GM23338 (cell line): Measurements from ENCODE around the gene PDS5A. TPM values are rescaled to one million over a fixed set of nuclear protein-coding genes. Genes with fewer than 3 reads are reported as not detected.

Experiments
- ATAC-seq: fragments of 200-7000 bp; cut with Tn5 transposase; 3 replicates; pipeline ENCODE4 v1.9.1; 2020
- DNase-seq: peaks from one replicate; pipeline ENCODE4 v3.0.0-alpha.2; 2015; ENCODE audit warnings: low spot score
- H2AFZ ChIP-seq: fragments of 200-600 bp; sonication (generic); 2 replicates; pipeline ENCODE4 v1.8.0; 2016; ENCODE audit warnings: antibody characterized with exemption, mild to moderate bottlenecking, moderate library complexity
- H3F3A ChIP-seq: fragments of 200-600 bp; sonication (generic); replicated peaks from 2 replicates; pipeline ENCODE4 v1.8.0; 2017; ENCODE audit warnings: antibody characterized with exemption, mixed run types, low read depth
- H3K27ac ChIP-seq: fragments of 200-600 bp; sonication (generic); 2 replicates; pipeline ENCODE4 v1.6.1; 2016; ENCODE audit warnings: low read depth
- H3K27me3 ChIP-seq: fragments of 200-600 bp; sonication (generic); 2 replicates; pipeline ENCODE4 v1.8.0; 2016; ENCODE audit warnings: mild to moderate bottlenecking, mixed run types, moderate library complexity; ENCODE audit not compliant: insufficient read depth
- H3K36me3 ChIP-seq: fragments of 200-600 bp; sonication (generic); 2 replicates; pipeline ENCODE4 v1.8.0; 2016; ENCODE audit warnings: mild to moderate bottlenecking; ENCODE audit not compliant: insufficient read depth
- H3K4me1 ChIP-seq: fragments of 200-600 bp; sonication (generic); 2 replicates; pipeline ENCODE4 v1.8.0; 2016; ENCODE audit warnings: mild to moderate bottlenecking, moderate library complexity; ENCODE audit not compliant: insufficient read depth
- H3K4me2 ChIP-seq: fragments of 200-600 bp; sonication (generic); 2 replicates; pipeline ENCODE4 v1.7.1; 2017; ENCODE audit warnings: mixed run types
- H3K4me3 ChIP-seq: fragments of 200-600 bp; sonication (generic); 2 replicates; pipeline ENCODE4 v1.6.1; 2016; ENCODE audit warnings: mixed run types
- H3K79me2 ChIP-seq: fragments of 200-600 bp; sonication (generic); replicated peaks from 2 replicates; pipeline ENCODE4 v1.8.0; 2017; ENCODE audit warnings: mild to moderate bottlenecking; ENCODE audit not compliant: insufficient read depth
- H3K9me2 ChIP-seq: fragments of 200-600 bp; sonication (generic); 2 replicates; pipeline ENCODE4 v1.8.0; 2017; ENCODE audit not compliant: insufficient read depth
- H4K20me1 ChIP-seq: fragments of 200-600 bp; sonication (generic); replicated peaks from 2 replicates; pipeline ENCODE4 v1.8.0; 2017; ENCODE audit warnings: mild to moderate bottlenecking; ENCODE audit not compliant: insufficient read depth
- H3K27ac Mint-ChIP-seq: 2 replicates; pipeline ENCODE4 v1.8.0; 2020; ENCODE audit warnings: inconsistent platforms, mild to moderate bottlenecking, moderate library complexity, mixed read lengths
- H3K27me3 Mint-ChIP-seq: 3 replicates; pipeline ENCODE4 v1.8.0; 2022; ENCODE audit warnings: low read depth, mild to moderate bottlenecking, moderate library complexity, mixed read lengths, inconsistent platforms; ENCODE audit not compliant: insufficient read depth, poor library complexity
- H3K36me3 Mint-ChIP-seq: 3 replicates; pipeline ENCODE4 v1.8.0; 2021; ENCODE audit warnings: low read depth, mild to moderate bottlenecking, inconsistent platforms, moderate library complexity, mixed read lengths
- H3K4me1 Mint-ChIP-seq: 3 replicates; pipeline ENCODE4 v1.8.0; 2020; ENCODE audit warnings: mild to moderate bottlenecking, inconsistent platforms, mixed read lengths
- H3K4me3 Mint-ChIP-seq: 3 replicates; pipeline ENCODE4 v1.8.0; 2021; ENCODE audit warnings: moderate library complexity, mild to moderate bottlenecking, inconsistent platforms, mixed read lengths
- H3K9me3 Mint-ChIP-seq: 3 replicates; pipeline ENCODE4 v1.8.0; 2020; ENCODE audit warnings: moderate library complexity, mild to moderate bottlenecking, inconsistent platforms, mixed read lengths
- CREB1 ChIP-seq: fragments of 250-450 bp; sonication (Bioruptor Pico); IDR thresholded peaks from 2 replicates; pipeline ENCODE4 v1.5.0; 2020; ENCODE audit warnings: low read depth, mild to moderate bottlenecking, moderate library complexity
- CTCF ChIP-seq, 2 experiments: fragments of 200-600 bp in 1 of 2; sonication (generic) in 1 of 2; conservative IDR thresholded peaks; 2 replicates each; pipeline versions ENCODE4 v1.5.1 to v1.6.1; 2016 to 2017; ENCODE audit warnings: antibody characterized with exemption in 2 of 2, low read depth in 2 of 2, mild to moderate bottlenecking in 2 of 2, moderate library complexity in 1 of 2
- ETS1 ChIP-seq: IDR thresholded peaks from 2 replicates; pipeline ENCODE4 v1.6.1; 2016; ENCODE audit warnings: antibody characterized with exemption
- EZH2 ChIP-seq: fragments of 200-600 bp; sonication (generic); IDR thresholded peaks from one replicate; pipeline ENCODE4 v1.8.0; 2017; ENCODE audit warnings: antibody characterized with exemption, mild to moderate bottlenecking, low read depth; ENCODE audit not compliant: unreplicated experiment
- JUNB ChIP-seq: IDR thresholded peaks from one replicate; pipeline ENCODE4 v1.6.1; 2016; ENCODE audit warnings: antibody characterized with exemption; ENCODE audit not compliant: unreplicated experiment
- NANOG ChIP-seq: IDR thresholded peaks from 2 replicates; pipeline ENCODE4 v1.6.1; 2016; ENCODE audit warnings: antibody characterized with exemption, borderline replicate concordance
- POLR2AphosphoS5 ChIP-seq: IDR thresholded peaks from 2 replicates; pipeline ENCODE4 v1.6.1; 2016; ENCODE audit warnings: antibody characterized with exemption, low read depth
- REST ChIP-seq: IDR thresholded peaks from one replicate; pipeline ENCODE4 v1.6.1; 2018; ENCODE audit warnings: antibody characterized with exemption; ENCODE audit not compliant: unreplicated experiment
- STAT1 ChIP-seq: IDR thresholded peaks from one replicate; pipeline ENCODE4 v1.6.1; 2016; ENCODE audit warnings: antibody characterized with exemption; ENCODE audit not compliant: unreplicated experiment
- ZNF114 ChIP-seq: fragments of 250-450 bp; sonication (Bioruptor Pico); IDR thresholded peaks from 2 replicates; pipeline ENCODE4 v1.5.0; 2020; ENCODE audit warnings: mild to moderate bottlenecking, moderate library complexity
- ZNF331 ChIP-seq: fragments of 250-450 bp; sonication (Bioruptor Pico); IDR thresholded peaks from 2 replicates; pipeline ENCODE4 v1.5.0; 2020; ENCODE audit warnings: low read depth, mild to moderate bottlenecking, moderate library complexity
- polyA plus RNA-seq: library from polyadenylated mRNA; unstranded; fragments of >200 nt; fragmentation: Nextera tagmentation; extraction: Ambion mirVana; gene quantifications from 2 replicates; pipeline ENCODE4 v1.2.1, GENCODE V29; 2016
- total RNA-seq: library from RNA; depleted of rRNA; stranded (reverse); fragments of >200 nt; shearing (Covaris generic); gene quantifications from 2 replicates; pipeline ENCODE4 v1.2.3, GENCODE V29; 2014

PDS5A gene
- total and polyA plus RNA-seq, 2 experiments from 2014 or later = 22.1 to 91.9 TPM

GRCh38 chr4:39864391-39864790, 113.3 kb downstream of the PDS5A start:
- H3K27ac Mint-ChIP-seq = no peak overlapping the region
- Histone ChIP-seq H3K4me2 (no peak overlapping the region), H3K36me3 (peaks cover 45% of the 10 kb centered on the region), H3F3A (no peaks in the 10 kb centered on the region; the same call in 1 of the 2 replicates), H3K79me2 (no peaks in the 10 kb centered on the region), H4K20me1 (no peaks in the 10 kb centered on the region), H3K27me3 (no peaks in the 10 kb centered on the region), H2AFZ (no peak overlapping the region), H3K9me2 (no peaks in the 10 kb centered on the region), H3K27ac (no peak overlapping the region), H3K4me3 (no peak overlapping the region), H3K4me1 (no peaks in the 10 kb centered on the region)
- no peaks in the 10 kb centered on the region for H3K27me3 Mint-ChIP-seq
- no peaks in the 10 kb centered on the region for H3K9me3 Mint-ChIP-seq
- H3K4me1 Mint-ChIP-seq = no peaks in the 10 kb centered on the region
- TF ChIP-seq NANOG (no peak), POLR2AphosphoS5 (no peak), ZNF331 (CRISPR knock-in tag) (no peak), CREB1 (no peak), ZNF114 (CRISPR knock-in tag) (no peak)
- no peak overlapping the region for H3K4me3 Mint-ChIP-seq
- ATAC-seq (no peak), DNase-seq (no peak)
- peaks cover 38% of the 10 kb centered on the region for H3K36me3 Mint-ChIP-seq

- Histone ChIP-seq H3K4me2 (no peak overlapping the region), H3K4me3 (no peak overlapping the region), H2AFZ (no peak overlapping the region), H3F3A (no peaks in the 10 kb centered on the region; the same call in 1 of the 2 replicates), H3K4me1 (no peaks in the 10 kb centered on the region), H3K9me2 (no peaks in the 10 kb centered on the region), H3K79me2 (0 out of 2 replicates have a peak, but pooled peaks cover 4% of the 10 kb centered on the region), H3K27ac (no peak overlapping the region), H3K27me3 (no peaks in the 10 kb centered on the region), H3K36me3 (peaks cover 42% of the 10 kb centered on the region; the same call in 1 of the 2 replicates), H4K20me1 (peaks cover 6% of the 10 kb centered on the region; the same call in 1 of the 2 replicates)
- no peaks in the 10 kb centered on the region for H3K9me3 Mint-ChIP-seq
- H3K4me1 Mint-ChIP-seq = no peaks in the 10 kb centered on the region
- no peak overlapping the region for H3K4me3 Mint-ChIP-seq
- DNase-seq (no peak), ATAC-seq (no peak)
- peaks cover 65% of the 10 kb centered on the region for H3K36me3 Mint-ChIP-seq
- no peak overlapping the region for H3K27ac Mint-ChIP-seq
- H3K27me3 Mint-ChIP-seq = no peaks in the 10 kb centered on the region
- no peak for TF ChIP-seq ETS1
- TF ChIP-seq ZNF114 (CRISPR knock-in tag) = no peak
- no peak for TF ChIP-seq CTCF (conservative IDR thresholded peaks at IDR 0.05; ENCODE audit: low read depth in 2 of 2)
- TF ChIP-seq ZNF331 (CRISPR knock-in tag) = no peak
- TF ChIP-seq JUNB = no peak
- TF ChIP-seq NANOG = no peak
- no peak for TF ChIP-seq STAT1
- TF ChIP-seq REST = no peak
- TF ChIP-seq POLR2AphosphoS5 = no peak
- no peak for TF ChIP-seq EZH2
- TF ChIP-seq CREB1 = no peak
Measured at GRCh38 chr4:39860804-39861203, 116.9 kb downstream of the PDS5A start.
